Measurements from ENCODE around the gene ATRNL1. TPM values are rescaled to one million over a fixed set of nuclear protein-coding genes. Genes with fewer than 3 reads are reported as not detected.
"Not testable (repeated sequence)": the region's sequence is repeated elsewhere in the genome, so short reads cannot be mapped to it uniquely, and the experiment has no call there.

Gene ATRNL1
- total and polyA plus RNA-seq, 2 donors from 2014 or later, result 2.4 to 7.1 TPM

DNA sequence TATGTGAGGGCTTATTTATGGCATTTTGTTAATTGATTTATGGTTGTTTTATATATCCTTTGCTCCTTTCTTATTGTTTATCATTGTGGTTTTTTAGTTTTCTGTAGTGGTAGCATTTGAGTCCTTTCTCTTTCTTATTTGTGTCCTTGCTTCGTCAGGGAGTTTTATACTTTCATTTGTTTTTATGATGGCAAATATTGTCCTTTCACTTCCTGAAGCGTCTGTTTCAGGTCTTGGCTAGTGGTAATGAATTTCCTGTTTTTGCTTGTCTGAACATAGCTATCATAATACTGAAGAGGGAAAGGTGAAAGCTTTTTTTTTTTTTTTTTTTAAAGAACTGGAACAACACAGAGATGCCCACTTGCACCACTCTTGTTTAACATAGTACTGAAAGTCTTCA lies 228.2 kb downstream of the ATRNL1 start:
- FAIRE-seq (no peak), DNase-seq (no peak)
- intact Hi-C loops (cut with DNase I), result no loop called here
- H3K27me3 ChIP-seq (ENCODE audit: control insufficient read depth, insufficient read depth, low read length), result no peaks in the 10 kb centered on the region
- H3K4me3 ChIP-seq (ENCODE audit: low read length in 3 of 3), result no peak overlapping the region
- peaks cover 0 to 2% (median 0%) of the 10 kb centered on the region in 3 donors for H3K9me3 ChIP-seq (ENCODE audit: control insufficient read depth in 2 of 3, insufficient read depth in 1 of 3, low read length in 3 of 3)
- H3K9ac ChIP-seq (ENCODE audit: low read length in 3 of 3), result no peak overlapping the region
- H3K36me3 ChIP-seq (ENCODE audit: control insufficient read depth in 2 of 3, insufficient read depth in 3 of 3, low read length in 3 of 3), result no peaks in the 10 kb centered on the region
- H3K4me1 ChIP-seq (ENCODE audit: control insufficient read depth in 2 of 3, insufficient read depth in 2 of 3, low read depth in 1 of 3, low read length in 3 of 3), result no peaks in the 10 kb centered on the region
- H3K27ac ChIP-seq (ENCODE audit: low read depth in 2 of 2, low read length in 2 of 2), result no peak overlapping the region
- TF ChIP-seq, protein P1, sequence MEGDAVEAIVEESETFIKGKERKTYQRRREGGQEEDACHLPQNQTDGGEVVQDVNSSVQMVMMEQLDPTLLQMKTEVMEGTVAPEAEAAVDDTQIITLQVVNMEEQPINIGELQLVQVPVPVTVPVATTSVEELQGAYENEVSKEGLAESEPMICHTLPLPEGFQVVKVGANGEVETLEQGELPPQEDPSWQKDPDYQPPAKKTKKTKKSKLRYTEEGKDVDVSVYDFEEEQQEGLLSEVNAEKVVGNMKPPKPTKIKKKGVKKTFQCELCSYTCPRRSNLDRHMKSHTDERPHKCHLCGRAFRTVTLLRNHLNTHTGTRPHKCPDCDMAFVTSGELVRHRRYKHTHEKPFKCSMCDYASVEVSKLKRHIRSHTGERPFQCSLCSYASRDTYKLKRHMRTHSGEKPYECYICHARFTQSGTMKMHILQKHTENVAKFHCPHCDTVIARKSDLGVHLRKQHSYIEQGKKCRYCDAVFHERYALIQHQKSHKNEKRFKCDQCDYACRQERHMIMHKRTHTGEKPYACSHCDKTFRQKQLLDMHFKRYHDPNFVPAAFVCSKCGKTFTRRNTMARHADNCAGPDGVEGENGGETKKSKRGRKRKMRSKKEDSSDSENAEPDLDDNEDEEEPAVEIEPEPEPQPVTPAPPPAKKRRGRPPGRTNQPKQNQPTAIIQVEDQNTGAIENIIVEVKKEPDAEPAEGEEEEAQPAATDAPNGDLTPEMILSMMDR (IDR thresholded peaks at IDR 0.05; ENCODE audit: borderline replicate concordance, extremely low read depth, insufficient read depth), result no peak

DNA sequence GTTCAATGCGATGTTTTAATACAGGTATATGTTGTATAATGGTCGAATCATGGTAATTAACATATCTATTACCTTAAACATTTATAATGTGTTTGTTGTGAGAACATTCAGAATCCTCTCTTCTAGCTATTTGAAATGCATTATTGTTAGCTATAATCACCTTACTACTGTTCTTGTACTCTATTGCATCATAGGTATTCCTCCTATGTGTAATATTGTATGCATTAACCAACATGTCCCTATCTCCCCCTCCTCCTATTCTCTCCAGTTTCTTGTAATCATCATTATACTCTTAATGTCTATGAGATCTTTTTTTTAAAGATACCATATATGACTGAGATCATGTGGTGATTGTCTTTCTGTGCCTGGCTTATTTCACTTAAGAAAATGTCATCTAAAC lies 235.2 kb downstream of the ATRNL1 start:
- Histone ChIP-seq H3K27me3 (ENCODE audit: control insufficient read depth, insufficient read depth, low read length) (no peaks in the 10 kb centered on the region), H3K27ac (ENCODE audit: low read depth in 2 of 2, low read length in 2 of 2) (no peak overlapping the region), H3K4me3 (ENCODE audit: low read length in 3 of 3) (no peak overlapping the region), H3K9ac (ENCODE audit: low read length in 3 of 3) (no peak overlapping the region), H3K4me1 (ENCODE audit: control insufficient read depth in 2 of 3, insufficient read depth in 2 of 3, low read depth in 1 of 3, low read length in 3 of 3) (no peaks in the 10 kb centered on the region), H3K9me3 (ENCODE audit: control insufficient read depth in 2 of 3, insufficient read depth in 1 of 3, low read length in 3 of 3) (no peaks in the 10 kb centered on the region), H3K36me3 (ENCODE audit: control insufficient read depth in 2 of 3, insufficient read depth in 3 of 3, low read length in 3 of 3) (no peaks in the 10 kb centered on the region)
- FAIRE-seq, result no peak
- no peak for DNase-seq
- TF ChIP-seq, protein P1 (IDR thresholded peaks at IDR 0.05; ENCODE audit: borderline replicate concordance, extremely low read depth, insufficient read depth), result no peak
- intact Hi-C loops (cut with DNase I), result no loop called here

DNA sequence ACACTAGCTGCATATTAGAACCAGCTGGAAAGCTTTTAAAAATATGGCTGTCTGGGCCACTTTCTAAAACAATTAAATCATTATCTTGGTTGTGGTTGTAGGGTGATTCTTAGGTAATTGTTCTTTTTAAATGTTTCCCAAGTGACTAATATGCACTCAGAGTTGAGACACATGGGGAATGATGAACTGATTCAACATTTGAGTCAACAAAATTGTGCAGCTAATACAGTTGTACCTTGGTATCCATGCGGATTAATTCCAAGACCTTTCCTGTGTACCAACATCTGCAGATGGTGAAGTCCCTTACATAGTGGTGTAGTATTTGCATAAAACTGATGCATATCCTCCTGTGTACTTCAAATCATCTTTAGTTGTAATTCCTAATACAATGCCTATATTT lies 242.2 kb downstream of the ATRNL1 start:
- intact Hi-C loops (cut with DNase I), result no loop called here
- Histone ChIP-seq H3K27me3 (ENCODE audit: control insufficient read depth, insufficient read depth, low read length) (no peaks in the 10 kb centered on the region), H3K9me3 (ENCODE audit: control insufficient read depth in 2 of 3, insufficient read depth in 1 of 3, low read length in 3 of 3) (no peaks in the 10 kb centered on the region), H3K27ac (ENCODE audit: low read depth in 2 of 2, low read length in 2 of 2) (no peak overlapping the region), H3K4me3 (ENCODE audit: low read length in 3 of 3) (no peak overlapping the region), H3K9ac (ENCODE audit: low read length in 3 of 3) (no peak overlapping the region), H3K36me3 (ENCODE audit: control insufficient read depth in 2 of 3, insufficient read depth in 3 of 3, low read length in 3 of 3) (no peaks in the 10 kb centered on the region), H3K4me1 (ENCODE audit: control insufficient read depth in 2 of 3, insufficient read depth in 2 of 3, low read depth in 1 of 3, low read length in 3 of 3) (no peaks in the 10 kb centered on the region)
- no peak for FAIRE-seq
- TF ChIP-seq, protein P1 (IDR thresholded peaks at IDR 0.05; ENCODE audit: borderline replicate concordance, extremely low read depth, insufficient read depth), result no peak
- DNase-seq, result no peak

DNA sequence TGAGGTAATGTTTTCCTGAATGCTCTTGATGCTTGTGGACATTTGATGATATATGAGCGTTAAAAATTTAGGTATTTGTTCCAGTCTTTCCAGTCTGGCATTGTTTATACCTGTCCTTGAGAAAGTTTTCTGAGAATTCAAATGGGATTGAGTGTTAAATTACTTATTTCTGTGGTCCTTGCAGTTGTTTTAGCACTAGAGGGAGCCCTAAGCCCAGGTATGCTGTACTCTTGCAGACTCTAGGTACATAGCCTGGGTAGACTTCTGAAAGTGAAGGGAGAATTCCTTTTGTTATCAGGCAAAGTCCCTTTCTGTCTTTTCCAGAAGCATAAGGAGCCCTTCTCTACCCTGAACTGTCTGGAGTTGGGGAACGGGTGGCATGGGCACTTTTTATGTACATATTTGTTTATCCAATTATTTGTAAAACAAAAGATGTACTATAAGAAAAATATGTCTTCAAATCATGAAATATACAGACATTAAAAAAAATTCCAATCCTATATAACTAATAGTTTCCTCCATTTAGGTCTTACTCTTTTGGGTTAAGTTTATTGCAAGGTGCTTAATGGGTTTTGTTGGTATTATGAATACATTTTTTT lies 262.1 kb downstream of the ATRNL1 start:
- DNase-seq (peak in 4 of 5 donors; percentile 61 to 88 (median 77)), FAIRE-seq (no peak)
- H3K36me3 ChIP-seq (ENCODE audit: control insufficient read depth in 2 of 3, insufficient read depth in 3 of 3, low read length in 3 of 3), result no peaks in the 10 kb centered on the region
- no peak overlapping the region for H3K9ac ChIP-seq (ENCODE audit: low read length in 3 of 3)
- H3K4me3 ChIP-seq (ENCODE audit: low read length in 3 of 3), result no peak overlapping the region
- intact Hi-C loops (cut with DNase I), result no loop called here
- H3K27me3 ChIP-seq (ENCODE audit: control insufficient read depth, insufficient read depth, low read length), result no peaks in the 10 kb centered on the region
- TF ChIP-seq, protein P1 (IDR thresholded peaks at IDR 0.05; ENCODE audit: borderline replicate concordance, extremely low read depth, insufficient read depth), result peak; percentile 65
- H3K4me1 ChIP-seq (ENCODE audit: control insufficient read depth in 2 of 3, insufficient read depth in 2 of 3, low read depth in 1 of 3, low read length in 3 of 3), result no peaks in the 10 kb centered on the region
- H3K9me3 ChIP-seq (ENCODE audit: control insufficient read depth in 2 of 3, insufficient read depth in 1 of 3, low read length in 3 of 3), result no peaks in the 10 kb centered on the region
- H3K27ac ChIP-seq (ENCODE audit: low read depth in 2 of 2, low read length in 2 of 2), result no peak overlapping the region

DNA sequence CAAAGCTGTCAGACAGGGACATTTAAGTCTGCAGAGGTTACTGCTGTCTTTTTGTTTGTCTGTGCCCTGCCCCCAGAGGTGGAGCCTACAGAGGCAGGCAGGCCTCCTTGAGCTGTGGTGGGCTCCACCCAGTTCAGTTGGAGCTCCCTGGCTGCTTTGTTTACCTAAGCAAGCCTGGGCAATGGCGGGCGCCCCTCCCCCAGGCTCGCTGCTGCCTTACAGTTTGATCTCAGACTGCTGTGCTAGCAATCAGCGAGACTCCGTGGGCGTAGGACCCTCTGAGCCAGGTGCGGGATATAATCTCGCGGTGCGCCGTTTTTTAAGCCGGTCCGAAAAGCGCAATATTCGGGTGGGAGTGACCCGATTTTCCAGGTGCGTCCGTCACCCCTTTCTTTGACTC lies 274.8 kb downstream of the ATRNL1 start:
- FAIRE-seq; H3K9ac ChIP-seq (ENCODE audit: low read length in 3 of 3); H3K27ac ChIP-seq (ENCODE audit: low read depth in 2 of 2, low read length in 2 of 2); H3K4me3 ChIP-seq (ENCODE audit: low read length in 3 of 3); DNase-seq; H3K36me3 ChIP-seq (ENCODE audit: control insufficient read depth in 2 of 3, insufficient read depth in 3 of 3, low read length in 3 of 3); intact Hi-C loops (cut with DNase I); H3K27me3 ChIP-seq (ENCODE audit: control insufficient read depth, insufficient read depth, low read length); H3K4me1 ChIP-seq (ENCODE audit: control insufficient read depth in 2 of 3, insufficient read depth in 2 of 3, low read depth in 1 of 3, low read length in 3 of 3); H3K9me3 ChIP-seq (ENCODE audit: control insufficient read depth in 2 of 3, insufficient read depth in 1 of 3, low read length in 3 of 3): not testable (repeated sequence)

Data from kidney (tissue), 14 donors.